Activated naive CD4-positive, alpha-beta T cell treated with Interleukin-2 at 50 U/mL for 16 hours (primary cell): ENCODE data around the gene RUFY1.

Experiments
- DNase-seq: peaks from one replicate; pipeline ENCODE4 v3.0.0-alpha.2; 2020

Gene RUFY1

GRCh38 chr5:179605026-179605833 lies 54.9 kb downstream of the RUFY1 start:
- no peak for DNase-seq

- no peak for DNase-seq
Observed at GRCh38 chr5:179606071-179606909, 55.9 kb downstream of the RUFY1 start.

GRCh38 chr5:179606910-179607159 lies 56.5 kb downstream of the RUFY1 start:
- DNase-seq = no peak

GRCh38 chr5:179607160-179607931 lies 57.0 kb downstream of the RUFY1 start:
- no peak for DNase-seq

DNA sequence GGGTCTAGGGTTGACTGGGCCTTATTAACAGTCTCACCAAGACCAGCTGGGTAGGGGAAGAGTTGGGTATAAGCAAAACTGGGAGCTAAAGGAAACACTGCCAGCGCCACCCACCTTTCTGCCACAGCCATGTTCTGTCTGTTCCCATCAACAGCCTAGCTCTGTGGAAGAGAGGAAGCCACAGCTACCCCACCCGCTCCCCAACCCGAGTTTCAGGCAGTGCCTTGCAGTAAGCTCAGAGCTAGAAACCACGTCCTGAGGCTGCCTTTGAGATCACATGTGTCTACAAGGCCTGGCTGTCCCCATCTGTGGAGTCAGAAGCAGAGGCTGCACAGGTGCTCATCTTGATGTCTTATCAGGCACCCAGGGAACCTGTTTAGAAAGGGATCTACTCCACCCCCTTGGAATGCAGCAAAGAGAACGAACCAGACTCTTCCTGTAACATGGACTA lies 57.8 kb downstream of the RUFY1 start:
- DNase-seq = peak; percentile 24

GRCh38 chr5:179609834-179610108 lies 59.4 kb downstream of the RUFY1 start:
- DNase-seq = no peak

GRCh38 chr5:179610109-179610902 lies 60.0 kb downstream of the RUFY1 start:
- no peak for DNase-seq

DNA sequence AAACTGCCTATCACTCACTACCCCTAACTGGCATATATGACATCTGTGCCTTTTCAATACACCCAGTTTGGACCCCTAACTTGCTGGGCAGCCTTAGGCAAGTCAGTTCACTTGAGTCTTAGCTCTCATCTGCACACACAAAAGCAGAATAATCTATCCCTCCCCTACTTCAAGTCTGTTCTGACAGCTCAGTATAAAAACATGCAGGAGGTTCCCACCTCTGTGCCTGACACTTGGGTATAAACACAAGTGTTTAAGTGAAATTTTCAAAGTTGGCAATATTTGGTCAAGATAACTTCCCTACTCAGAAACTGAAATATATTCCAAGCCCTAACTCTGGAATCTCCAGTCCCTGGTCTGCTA lies 60.5 kb downstream of the RUFY1 start:
- DNase-seq = no peak

DNA sequence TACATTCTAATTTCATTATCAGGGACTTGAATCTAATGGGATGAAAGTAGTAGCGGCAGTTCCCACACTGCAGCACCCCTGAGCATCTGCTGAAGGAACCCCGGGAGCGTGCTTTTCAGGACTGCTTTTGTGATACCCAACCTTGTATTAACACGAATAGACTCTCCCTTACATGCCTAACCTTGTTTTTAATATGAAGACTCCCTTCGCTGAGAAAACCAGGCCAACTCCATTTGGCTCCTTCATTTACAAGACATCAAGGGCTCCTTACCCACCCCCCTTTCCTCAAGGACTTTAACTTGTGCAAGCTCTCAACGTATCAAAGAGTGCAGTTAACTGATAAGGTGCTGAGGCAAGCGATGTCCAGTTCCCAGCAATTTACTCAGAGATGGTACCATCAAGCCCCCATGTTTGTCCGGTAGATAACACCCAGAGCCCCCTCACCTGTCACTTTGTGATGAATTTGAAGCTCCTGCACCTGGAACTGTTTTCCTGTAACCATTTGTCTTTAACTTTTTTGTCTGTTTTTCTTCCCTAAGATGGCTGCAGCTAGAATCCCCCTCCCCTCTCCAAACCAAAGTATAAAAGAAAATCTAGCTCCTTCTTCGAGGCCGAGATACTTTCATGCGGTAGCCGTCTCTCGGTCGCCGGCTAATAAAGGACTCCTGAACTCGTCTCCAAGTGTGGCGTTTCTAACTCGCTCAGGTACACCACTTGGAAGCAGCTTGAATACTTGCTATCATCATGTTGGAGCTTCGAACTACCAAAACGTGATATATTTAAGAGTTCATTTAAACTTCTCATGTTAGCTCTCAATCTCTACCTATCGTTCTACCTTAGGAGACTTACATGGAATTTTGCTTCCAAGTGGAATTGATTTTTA lies 62.5 kb downstream of the RUFY1 start:
- DNase-seq = no peak

GRCh38 chr5:179613460-179614071 lies 63.2 kb downstream of the RUFY1 start:
- no peak for DNase-seq

GRCh38 chr5:179614745-179615144 lies 64.4 kb downstream of the RUFY1 start:
- no peak for DNase-seq

GRCh38 chr5:179615203-179615602 lies 64.8 kb downstream of the RUFY1 start:
- DNase-seq = no peak

DNA sequence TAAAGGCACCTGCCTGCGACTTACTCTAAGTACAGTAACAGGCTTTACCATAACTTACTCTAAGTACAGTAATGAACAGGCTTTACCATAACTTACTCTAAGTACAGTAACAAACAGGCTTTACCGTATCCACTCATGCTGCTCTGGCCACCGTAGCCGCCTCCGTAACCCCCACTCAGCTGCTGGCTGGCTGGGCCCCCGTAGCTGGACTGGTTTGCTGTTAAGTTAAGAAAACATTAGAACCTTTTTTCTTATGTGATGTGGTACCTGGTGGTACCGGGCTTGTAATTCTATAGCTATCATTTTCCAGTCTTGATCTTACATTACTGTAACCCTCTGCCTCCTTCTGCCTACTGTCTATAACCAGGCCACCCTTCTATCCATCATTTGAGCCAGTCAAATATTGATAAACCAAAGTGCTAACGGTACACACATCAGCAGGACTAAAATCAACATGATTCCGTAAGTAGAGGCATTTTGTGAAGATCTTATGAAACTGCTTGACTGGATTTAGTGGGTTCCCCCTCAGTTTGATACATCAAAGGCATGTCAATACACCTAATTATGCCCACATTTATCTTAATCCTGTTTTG lies 65.7 kb downstream of the RUFY1 start:
- DNase-seq = no peak

GRCh38 chr5:179617930-179618329 lies 67.6 kb downstream of the RUFY1 start:
- no peak for DNase-seq

DNA sequence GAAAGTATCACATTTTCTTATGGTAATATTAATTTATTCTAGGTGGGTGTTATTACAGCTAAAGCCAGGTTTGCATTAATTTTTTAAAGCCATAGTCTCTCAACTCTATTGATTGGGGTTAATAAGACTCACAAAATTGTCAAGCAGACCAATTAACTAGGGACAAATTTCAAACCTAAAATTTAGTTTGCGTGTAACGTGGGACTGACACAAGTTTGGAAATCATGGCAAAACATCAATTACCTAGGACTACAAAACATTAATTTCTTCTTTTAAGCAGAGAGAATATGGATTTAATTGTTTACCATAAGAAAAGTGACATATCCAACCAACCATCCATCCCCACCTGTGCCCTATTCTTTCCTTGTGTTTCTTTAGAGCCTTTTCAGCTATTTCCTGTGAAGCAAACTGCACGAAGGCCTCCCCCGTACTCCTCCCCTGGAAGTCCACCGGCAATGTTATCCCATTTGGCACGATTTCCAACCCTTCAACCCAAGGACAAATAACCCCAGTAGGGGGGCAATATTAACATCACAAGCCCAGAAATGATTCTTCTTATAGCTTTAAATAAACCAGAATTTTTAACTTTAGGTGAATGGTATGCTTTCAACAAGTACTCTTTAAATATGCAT lies 68.7 kb downstream of the RUFY1 start:
- no peak for DNase-seq

DNA sequence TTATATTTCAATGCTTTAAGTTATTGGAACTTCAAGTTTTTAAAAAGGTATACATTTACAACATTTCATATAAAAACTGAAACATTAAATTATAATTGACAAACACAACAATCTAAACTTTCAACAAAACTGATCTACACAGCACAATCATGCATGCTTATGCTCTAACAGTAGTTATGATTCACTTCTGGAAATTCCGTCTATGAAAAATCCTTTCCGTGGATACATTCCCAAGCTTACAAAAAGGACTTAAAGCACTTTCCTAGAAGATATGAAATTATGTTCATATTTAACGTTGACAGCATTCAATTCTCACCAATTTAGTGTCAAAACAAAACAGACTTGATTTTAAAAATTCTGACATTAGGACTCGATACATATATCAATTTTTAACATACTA lies 69.4 kb downstream of the RUFY1 start:
- DNase-seq = no peak

DNA sequence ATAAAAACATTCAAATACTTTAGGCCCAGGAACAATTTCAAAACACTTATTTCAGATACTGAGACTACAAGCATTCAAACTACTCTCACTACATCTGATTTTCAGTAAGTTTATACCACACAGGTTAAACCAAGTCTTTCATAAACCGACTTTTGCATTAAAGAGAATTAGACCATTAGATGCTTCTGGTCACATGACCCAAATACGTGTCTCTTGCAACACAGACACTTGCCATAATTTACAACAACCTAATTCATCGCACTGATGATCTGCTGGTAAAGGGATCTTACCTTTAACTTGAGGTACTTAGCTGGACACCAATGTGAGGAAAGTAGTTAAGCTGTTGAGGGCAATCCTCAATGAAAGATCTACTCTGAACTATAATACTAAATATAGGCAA lies 69.9 kb downstream of the RUFY1 start:
- no peak for DNase-seq

DNA sequence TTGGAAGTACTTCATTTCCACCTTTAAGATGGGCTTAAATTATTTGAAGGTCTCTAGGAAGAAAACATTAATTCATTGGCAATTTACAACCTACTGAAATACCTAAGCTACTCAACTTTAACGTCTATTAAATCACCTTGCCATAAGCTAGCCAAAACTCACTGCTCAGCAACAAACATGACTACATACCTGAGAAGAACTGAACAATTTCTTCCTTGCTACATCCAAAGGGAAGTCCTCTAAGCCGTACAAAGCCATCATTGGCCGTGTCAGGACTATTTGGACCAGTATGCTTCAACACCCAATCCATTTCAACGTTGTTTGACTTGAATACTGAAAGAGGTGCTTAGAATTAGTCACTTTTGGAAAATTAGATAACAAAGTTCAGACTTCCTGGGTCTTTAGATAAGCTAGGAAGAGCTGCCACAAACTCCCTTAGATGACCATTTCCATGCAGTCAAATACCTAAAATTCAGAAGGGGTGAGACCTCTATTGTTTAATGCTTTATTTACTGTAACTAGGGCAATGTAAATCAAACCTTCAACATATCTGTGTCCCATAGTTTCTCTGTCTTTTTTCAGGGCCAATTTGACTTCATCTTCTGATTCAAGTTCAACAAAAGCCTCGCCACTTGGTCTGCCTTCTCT lies 70.5 kb downstream of the RUFY1 start:
- no peak for DNase-seq

DNA sequence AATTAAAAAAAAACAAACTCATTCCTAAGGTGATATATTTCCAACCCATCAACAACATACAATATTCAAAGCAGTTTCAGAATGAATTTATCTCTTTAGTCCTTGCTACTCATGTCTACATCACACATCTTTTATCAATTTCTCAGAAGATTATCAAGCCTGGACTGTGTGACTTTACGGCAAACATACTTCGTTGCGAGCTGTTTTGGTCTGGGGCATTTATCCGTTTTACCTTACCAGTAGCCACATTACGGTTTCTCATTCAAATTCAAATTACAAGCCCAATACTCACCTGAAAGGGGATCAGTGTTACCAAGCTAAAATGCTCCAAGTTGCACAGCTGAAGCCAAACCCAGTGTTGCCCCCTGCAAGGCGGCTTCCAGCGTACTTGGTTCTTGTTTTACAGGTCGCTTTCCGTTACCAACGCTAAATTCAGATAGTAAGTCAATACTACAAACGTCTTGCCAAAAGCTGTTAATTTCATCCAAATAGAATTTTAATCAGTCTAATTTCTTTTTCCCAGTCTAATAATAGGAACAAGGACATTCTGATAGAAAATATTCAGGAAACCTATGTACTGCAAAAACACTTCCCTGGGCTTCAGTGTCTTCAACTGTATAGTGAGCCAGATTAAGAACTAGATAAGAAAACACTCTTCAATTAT lies 71.3 kb downstream of the RUFY1 start:
- DNase-seq = no peak
